H9 (cell line): ENCODE measurements around the gene COPG1. TPM values are rescaled to one million over a fixed set of nuclear protein-coding genes. Genes with fewer than 3 reads are reported as not detected.
"Not testable (repeated sequence)": the region's sequence is repeated elsewhere in the genome, so short reads cannot be mapped to it uniquely, and the experiment has no call there.

ENCODE experiments used
- DNase-seq: peaks from one replicate; pipeline ENCODE4 v3.0.0-alpha.2; 2017
- H2AFZ ChIP-seq: one replicate; pipeline ENCODE4 v1.6.1; 2013; ENCODE audit warnings: mild to moderate bottlenecking, low read length, control low read depth, moderate library complexity
- H2AK5ac ChIP-seq: 2 replicates; pipeline ENCODE4 v1.6.1; 2013; ENCODE audit warnings: low read length, control low read depth, mixed read lengths; ENCODE audit not compliant: insufficient read length
- H2BK120ac ChIP-seq: one replicate; pipeline ENCODE4 v1.6.1; 2013; ENCODE audit warnings: low read depth, mild to moderate bottlenecking, low read length, control low read depth, inconsistent platforms; ENCODE audit not compliant: poor library complexity, severe bottlenecking
- H2BK12ac ChIP-seq: 2 replicates; pipeline ENCODE4 v1.6.1; 2013; ENCODE audit warnings: low read length, control low read depth, mixed read lengths, low read depth; ENCODE audit not compliant: insufficient read length
- H2BK15ac ChIP-seq: 2 replicates; pipeline ENCODE4 v1.6.1; 2013; ENCODE audit warnings: low read depth, low read length, control low read depth
- H2BK20ac ChIP-seq: one replicate; pipeline ENCODE4 v1.6.1; 2013; ENCODE audit warnings: low read depth, mild to moderate bottlenecking, low read length, control low read depth, inconsistent platforms; ENCODE audit not compliant: poor library complexity, severe bottlenecking
- H2BK5ac ChIP-seq: 2 replicates; pipeline ENCODE4 v1.6.1; 2013; ENCODE audit warnings: low read length, control low read depth, mixed read lengths; ENCODE audit not compliant: insufficient read length
- H3K14ac ChIP-seq: 2 replicates; pipeline ENCODE4 v1.6.1; 2013; ENCODE audit warnings: low read length, control low read depth; ENCODE audit not compliant: insufficient read depth
- H3K18ac ChIP-seq: 2 replicates; pipeline ENCODE4 v1.6.1; 2013; ENCODE audit warnings: low read depth, mild to moderate bottlenecking, mixed read lengths, low read length, control low read depth; ENCODE audit not compliant: insufficient read length
- H3K23ac ChIP-seq: 2 replicates; pipeline ENCODE4 v1.6.1; 2013; ENCODE audit warnings: low read length, control low read depth, mixed read lengths, low read depth; ENCODE audit not compliant: insufficient read length
- H3K23me2 ChIP-seq: 2 replicates; pipeline ENCODE4 v1.6.1; 2013; ENCODE audit warnings: low read depth, mild to moderate bottlenecking, mixed read lengths, low read length, control low read depth; ENCODE audit not compliant: insufficient read length, poor library complexity, severe bottlenecking
- H3K27ac ChIP-seq: 2 replicates; pipeline ENCODE4 v1.5.1; 2013; ENCODE audit warnings: low read length, control low read depth, mixed read lengths, low read depth; ENCODE audit not compliant: insufficient read length
- H3K27me3 ChIP-seq: 2 replicates; pipeline ENCODE4 v1.6.1; 2013; ENCODE audit warnings: low read length, control low read depth, inconsistent platforms; ENCODE audit not compliant: insufficient read depth
- H3K4ac ChIP-seq: 2 replicates; pipeline ENCODE4 v1.6.1; 2013; ENCODE audit warnings: low read depth, mild to moderate bottlenecking, control low read depth, inconsistent platforms, low read length, moderate library complexity
- H3K4me1 ChIP-seq: 2 replicates; pipeline ENCODE4 v1.6.1; 2013; ENCODE audit warnings: low read length, control low read depth, inconsistent platforms; ENCODE audit not compliant: insufficient read depth
- H3K4me2 ChIP-seq: 2 replicates; pipeline ENCODE4 v1.6.1; 2013; ENCODE audit warnings: low read length, control low read depth, mixed read lengths; ENCODE audit not compliant: insufficient read length, insufficient read depth
- H3K56ac ChIP-seq: 2 replicates; pipeline ENCODE4 v1.6.1; 2013; ENCODE audit warnings: low read depth, mild to moderate bottlenecking, mixed read lengths, low read length, control low read depth; ENCODE audit not compliant: insufficient read length
- H3K79me1 ChIP-seq: 2 replicates; pipeline ENCODE4 v1.6.1; 2013; ENCODE audit warnings: low read depth, mild to moderate bottlenecking, moderate library complexity, low read length, control low read depth, inconsistent platforms; ENCODE audit not compliant: insufficient read depth, poor library complexity, severe bottlenecking
- H3K79me2 ChIP-seq: 2 replicates; pipeline ENCODE4 v1.6.1; 2013; ENCODE audit warnings: low read length, control low read depth, inconsistent platforms; ENCODE audit not compliant: insufficient read depth
- H3K9ac ChIP-seq: 2 replicates; pipeline ENCODE4 v1.6.1; 2013; ENCODE audit warnings: low read length, control low read depth, mixed read lengths; ENCODE audit not compliant: insufficient read length; ENCODE audit errors: extremely low read depth
- H3K9me3 ChIP-seq: one replicate; pipeline ENCODE4 v1.6.1; 2013; ENCODE audit warnings: low read depth, low read length, inconsistent platforms; ENCODE audit not compliant: control insufficient read depth
- H3T11ph ChIP-seq: one replicate; pipeline ENCODE4 v1.6.1; 2013; ENCODE audit warnings: mild to moderate bottlenecking, low read length, control low read depth, inconsistent platforms
- H4K20me1 ChIP-seq: one replicate; pipeline ENCODE4 v1.6.1; 2013; ENCODE audit not compliant: control insufficient read depth, insufficient read length, insufficient read depth
- H4K5ac ChIP-seq: 2 replicates; pipeline ENCODE4 v1.6.1; 2013; ENCODE audit warnings: low read depth, mild to moderate bottlenecking, mixed read lengths, low read length, control low read depth; ENCODE audit not compliant: insufficient read length
- H4K8ac ChIP-seq: replicated peaks from 2 replicates; pipeline ENCODE4 v1.6.1; 2013; ENCODE audit warnings: low read length, control low read depth, mixed read lengths, low read depth; ENCODE audit not compliant: insufficient read length
- H4K91ac ChIP-seq: 2 replicates; pipeline ENCODE4 v1.6.1; 2013; ENCODE audit warnings: low read depth, mild to moderate bottlenecking, moderate library complexity, mixed read lengths, low read length, control low read depth; ENCODE audit not compliant: insufficient read length
- H3K27ac Mint-ChIP-seq, 3 experiments: 2 replicates in 2 of 3; 3 replicates in 1 of 3; pipeline ENCODE4 v1.8.0; 2020 to 2021; ENCODE audit warnings: mixed read lengths in 3 of 3, mild to moderate bottlenecking in 1 of 3, moderate library complexity in 1 of 3
- H3K27me3 Mint-ChIP-seq: 2 replicates; pipeline ENCODE4 v1.8.0; 2021; ENCODE audit warnings: low read depth, mild to moderate bottlenecking, moderate library complexity, mixed read lengths
- H3K36me3 Mint-ChIP-seq, 3 experiments: 2 replicates in 2 of 3; 3 replicates in 1 of 3; pipeline ENCODE4 v1.8.0; 2020 to 2021; ENCODE audit warnings: low read depth in 3 of 3, mixed read lengths in 3 of 3; ENCODE audit not compliant: insufficient read depth in 1 of 3
- H3K4me1 Mint-ChIP-seq, 2 experiments: 2 replicates each; pipeline ENCODE4 v1.8.0; 2020; ENCODE audit warnings: mixed read lengths in 2 of 2
- H3K4me3 Mint-ChIP-seq, 2 experiments: 2 replicates in 1 of 2; 3 replicates in 1 of 2; pipeline ENCODE4 v1.8.0; 2020 to 2021; ENCODE audit warnings: mild to moderate bottlenecking in 2 of 2, mixed read lengths in 2 of 2, moderate library complexity in 1 of 2
- H3K9me3 Mint-ChIP-seq, 2 experiments: 2 replicates in 1 of 2; 3 replicates in 1 of 2; pipeline ENCODE4 v1.8.0; 2020; ENCODE audit warnings: mild to moderate bottlenecking in 2 of 2, mixed read lengths in 2 of 2, moderate library complexity in 1 of 2
- CTCF ChIP-seq: fragments of 200-600 bp; sonication (generic); conservative IDR thresholded peaks from 3 replicates; pipeline ENCODE4 v1.8.0; 2021; ENCODE audit warnings: antibody characterized with exemption, mild to moderate bottlenecking
- WGBS: extraction: QIAGEN DNeasy Blood & Tissue Kit; methylation state at CpG from one replicate; pipeline ENCODE4 v1.1.7; 2013; ENCODE audit warnings: missing lambda C conversion rate, low lambda C conversion rate, mixed read lengths; ENCODE audit not compliant: insufficient read length; ENCODE audit errors: extremely low coverage; 5-methylcytosine and 5-hydroxymethylcytosine counted together
- total RNA-seq: library from RNA; stranded (reverse); gene quantifications from 2 replicates; pipeline ENCODE4 v1.2.1, GENCODE V29; 2021

The COPG1 gene
- total RNA-seq, 1 experiment from 2014 or later = 147 TPM

DNA sequence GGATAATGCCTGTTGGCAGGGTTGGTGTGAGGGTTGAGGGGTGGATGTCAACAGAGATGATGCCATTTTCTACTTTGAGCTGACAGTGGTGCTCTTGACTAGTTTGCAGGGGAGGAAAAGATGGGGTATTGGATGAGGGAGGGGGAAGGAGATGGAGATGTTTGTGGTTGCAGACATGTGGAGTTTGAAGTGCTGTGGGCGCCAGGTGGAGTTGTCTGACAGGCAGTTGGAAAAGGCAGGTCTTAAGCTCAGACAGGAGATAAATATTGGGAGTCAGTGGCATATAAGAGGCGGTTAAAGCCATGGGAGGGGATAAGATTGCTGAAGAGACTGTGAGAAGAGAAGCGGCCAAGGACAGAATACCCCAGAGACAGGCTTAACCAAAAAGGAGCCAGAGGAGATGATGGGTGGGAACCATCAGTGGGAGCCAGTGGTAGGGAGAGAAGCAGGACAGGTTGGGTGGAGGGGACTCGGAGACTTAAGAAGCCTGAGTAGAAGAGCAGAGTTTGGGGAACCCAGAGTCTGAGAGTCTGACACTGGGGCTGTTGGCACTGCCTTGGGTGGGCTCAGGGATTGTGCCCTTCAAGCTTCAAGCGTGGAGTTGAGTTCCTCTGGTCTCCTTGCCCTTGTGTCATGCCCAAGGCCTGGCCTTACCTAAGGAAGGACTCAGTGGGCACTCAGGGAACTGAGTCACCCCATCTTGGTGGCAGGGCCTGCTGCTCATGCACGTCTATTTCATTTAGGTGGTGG, 13.9 kb downstream of the COPG1 start:
- Histone ChIP-seq H3K18ac (no peak overlapping the region), H3K79me2 (no peaks in the 10 kb centered on the region), H2AK5ac (no peak overlapping the region), H2BK120ac (no peak overlapping the region), H3K23me2 (no peaks in the 10 kb centered on the region), H2AFZ (no peak overlapping the region), H3K4ac (no peak overlapping the region), H3K23ac (no peak overlapping the region), H4K91ac (no peak overlapping the region), H3K56ac (no peak overlapping the region), H3K27me3 (no peaks in the 10 kb centered on the region), H3K27ac (no peak overlapping the region), H3T11ph (no peak overlapping the region), H2BK12ac (no peak overlapping the region), H2BK15ac (no peak overlapping the region), H4K8ac (no peak overlapping the region), H3K9ac (no peak overlapping the region), H2BK5ac (no peak overlapping the region), H3K4me1 (no peaks in the 10 kb centered on the region), H4K20me1 (no peaks in the 10 kb centered on the region), H2BK20ac (no peak overlapping the region), H3K14ac (no peak overlapping the region), H3K79me1 (no peaks in the 10 kb centered on the region), H4K5ac (no peak overlapping the region), H3K4me2 (no peak overlapping the region), H3K9me3 (no peaks in the 10 kb centered on the region)
- H3K27me3 Mint-ChIP-seq = no peaks in the 10 kb centered on the region
- peaks cover 60 to 95% (median 87%) of the 10 kb centered on the region in 3 experiments for H3K36me3 Mint-ChIP-seq
- no peaks in the 10 kb centered on the region for H3K9me3 Mint-ChIP-seq
- no peak for TF ChIP-seq CTCF
- peak overlapping the region in 2 of 3 experiments; percentile 3 to 38; a peak in 1 of 7 replicates for H3K27ac Mint-ChIP-seq
- no peak for DNase-seq
- H3K4me3 Mint-ChIP-seq = no peak overlapping the region; a peak in 1 of 5 replicates
- no CpG with 5 or more reads among the region's 6 CpGs for WGBS
- no peaks in the 10 kb centered on the region for H3K4me1 Mint-ChIP-seq

DNA sequence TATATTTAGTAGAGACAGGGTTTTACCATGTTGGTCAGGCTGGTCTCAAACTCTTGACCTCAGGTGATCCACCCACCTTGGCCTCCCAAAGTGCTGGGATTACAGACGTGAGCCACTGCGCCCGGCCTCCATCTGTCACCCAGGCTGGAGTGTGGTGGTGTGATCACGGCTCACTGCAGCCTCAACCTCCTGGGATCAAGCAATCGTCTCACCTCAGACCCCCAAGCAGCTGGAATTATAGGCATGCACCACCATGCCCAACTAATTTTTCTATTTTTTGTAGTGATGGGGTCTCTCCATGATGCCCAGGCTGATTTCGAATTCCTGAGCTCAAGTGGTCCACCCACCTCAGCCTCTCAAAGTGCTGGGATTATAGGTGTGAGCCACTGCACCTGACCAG, 15.6 kb downstream of the COPG1 start:
- not testable (repeated sequence) for H2BK120ac ChIP-seq, H3K4ac ChIP-seq, H3K14ac ChIP-seq, H3K79me2 ChIP-seq, H3K9ac ChIP-seq, H3K9me3 ChIP-seq, H3K79me1 ChIP-seq, H4K91ac ChIP-seq, H3K27ac ChIP-seq, H2BK5ac ChIP-seq, H3K27ac Mint-ChIP-seq, H2BK12ac ChIP-seq, H2AK5ac ChIP-seq, H2BK20ac ChIP-seq, H4K8ac ChIP-seq, H3K4me1 ChIP-seq, H3K56ac ChIP-seq, H4K5ac ChIP-seq, H3K23me2 ChIP-seq, H3K4me1 Mint-ChIP-seq, H2BK15ac ChIP-seq, H3K9me3 Mint-ChIP-seq, H3K18ac ChIP-seq, H2AFZ ChIP-seq, H3K23ac ChIP-seq, DNase-seq, H3K4me3 Mint-ChIP-seq, H3T11ph ChIP-seq, H3K27me3 ChIP-seq, H4K20me1 ChIP-seq, H3K27me3 Mint-ChIP-seq, H3K4me2 ChIP-seq
- peaks cover 61 to 95% (median 87%) of the 10 kb centered on the region in 3 experiments for H3K36me3 Mint-ChIP-seq
- no CpG with 5 or more reads among the region's 6 CpGs for WGBS
